Endothelial cell of umbilical vein (primary cell): ENCODE data around the gene LRFN2. TPM values are rescaled to one million over a fixed set of nuclear protein-coding genes. Genes with fewer than 3 reads are reported as not detected.

Source experiments
- BruUV-seq: library from RNA; stranded (reverse); fragments of 400-500 nt; replicated peaks from 2 replicates; lab custom pipeline; 2021; lab: Mats Ljungman, UMichigan
- CTCF ChIA-PET: fragments of 300-600, 350-600 bp; sonication (Branson Sonifier 250); formaldehyde crosslinking; loops from one replicate; lab custom pipeline; 2021; ENCODE audit warnings: antibody characterized with exemption, inconsistent platforms; lab: Charles Lee
- POLR2A ChIA-PET: fragments of 300-600, 350-600 bp; sonication (Branson Sonifier 250); formaldehyde crosslinking; loops from one replicate; lab custom pipeline; 2021; ENCODE audit warnings: antibody characterized with exemption, inconsistent platforms; lab: Charles Lee
- DNase-seq: peaks from one replicate; pipeline ENCODE4 v3.0.0-alpha.2; 2011; ENCODE audit warnings: low read depth, low spot score
- FAIRE-seq: peaks from 2 replicates; lab custom pipeline; 2011; peaks lifted over from hg19 to GRCh38; lab: Jason Lieb, UNC
- H2AFZ ChIP-seq: 2 replicates; pipeline ENCODE4 v1.6.0; 2012; ENCODE audit warnings: low read depth, low read length, control low read depth, inconsistent platforms
- H3K27ac ChIP-seq: 2 replicates; pipeline ENCODE4 v1.5.1; 2011; ENCODE audit warnings: low read depth, mild to moderate bottlenecking, control low read depth, low read length, moderate library complexity; ENCODE audit not compliant: insufficient read depth
- H3K27me3 ChIP-seq, 2 experiments: 2 replicates each; pipeline versions ENCODE4 v1.6.0 to v1.6.1; 2011; ENCODE audit warnings: low read length in 2 of 2, mixed read lengths in 1 of 2; ENCODE audit not compliant: control insufficient read depth in 2 of 2, insufficient read depth in 2 of 2
- H3K36me3 ChIP-seq, 2 experiments: 2 replicates in 1 of 2; 3 replicates in 1 of 2; pipeline ENCODE4 v1.5.1; 2011; ENCODE audit warnings: low read length in 2 of 2, mild to moderate bottlenecking in 1 of 2, moderate library complexity in 1 of 2; ENCODE audit not compliant: control insufficient read depth in 2 of 2, insufficient read depth in 2 of 2; ENCODE audit errors: extremely low read depth in 1 of 2
- H3K4me1 ChIP-seq: 3 replicates; pipeline ENCODE4 v1.5.1; 2011; ENCODE audit warnings: mild to moderate bottlenecking, low read length; ENCODE audit not compliant: control insufficient read depth, insufficient read depth; ENCODE audit errors: extremely low read depth
- H3K4me2 ChIP-seq: 2 replicates; pipeline ENCODE4 v1.6.1; 2011; ENCODE audit warnings: low read length, control low read depth, mixed read lengths; ENCODE audit not compliant: insufficient read depth
- H3K4me3 ChIP-seq, 3 experiments: fragments of 200-600 bp in 1 of 3; sonication (generic), shearing (Covaris generic) in 1 of 3; replicated peaks in 1 of 3; 2 replicates each; pipeline ENCODE4 v1.5.1; 2011 to 2016; ENCODE audit warnings: control low read depth in 3 of 3, low read length in 3 of 3, mild to moderate bottlenecking in 2 of 3, inconsistent platforms in 1 of 3, low read depth in 1 of 3, moderate library complexity in 1 of 3; ENCODE audit not compliant: insufficient read depth in 1 of 3
- H3K79me2 ChIP-seq: 2 replicates; pipeline ENCODE4 v1.6.0; 2012; ENCODE audit warnings: low read length, inconsistent platforms; ENCODE audit not compliant: control insufficient read depth, insufficient read depth
- H3K9ac ChIP-seq: replicated peaks from 2 replicates; pipeline ENCODE3; 2011; ENCODE audit warnings: low read length, control low read depth; ENCODE audit not compliant: insufficient read depth; ENCODE audit errors: extremely low read depth
- H3K9me1 ChIP-seq: replicated peaks from 3 replicates; pipeline ENCODE4 v1.6.0; 2011; ENCODE audit warnings: mild to moderate bottlenecking, low read length; ENCODE audit not compliant: control insufficient read depth, insufficient read depth; ENCODE audit errors: extremely low read depth
- H3K9me3 ChIP-seq: replicated peaks from 2 replicates; pipeline ENCODE4 v1.5.1; 2012; ENCODE audit warnings: low read length, inconsistent platforms; ENCODE audit not compliant: control insufficient read depth, insufficient read depth
- H4K20me1 ChIP-seq: replicated peaks from 2 replicates; pipeline ENCODE3; 2011; ENCODE audit warnings: mild to moderate bottlenecking, low read length; ENCODE audit not compliant: control insufficient read depth, insufficient read depth; ENCODE audit errors: extremely low read depth
- EZH2 ChIP-seq: IDR thresholded peaks from 2 replicates; pipeline ENCODE4 v1.6.1; 2012; ENCODE audit warnings: borderline replicate concordance, low read depth, mild to moderate bottlenecking, moderate library complexity, low read length, inconsistent platforms; ENCODE audit not compliant: severe bottlenecking
- FOS ChIP-seq: IDR thresholded peaks from 2 replicates; pipeline ENCODE4 v1.6.1; 2011; ENCODE audit warnings: mild to moderate bottlenecking, low read length, moderate library complexity, borderline replicate concordance; ENCODE audit not compliant: insufficient read depth
- GATA2 ChIP-seq: IDR thresholded peaks from 2 replicates; pipeline ENCODE4 v1.7.0; 2011; ENCODE audit warnings: low read depth, mild to moderate bottlenecking, moderate library complexity, mixed read lengths, low read length; ENCODE audit not compliant: insufficient read length, insufficient read depth
- JUN ChIP-seq: IDR thresholded peaks from 2 replicates; pipeline ENCODE4 v1.6.1; 2011; ENCODE audit warnings: borderline replicate concordance, low read depth; ENCODE audit not compliant: insufficient read length, insufficient read depth
- MAX ChIP-seq: IDR thresholded peaks from 2 replicates; pipeline ENCODE4 v1.6.1; 2011; ENCODE audit not compliant: insufficient read depth, insufficient read length
- MYC ChIP-seq: IDR thresholded peaks from one replicate; pipeline ENCODE4 v1.6.1; 2011; ENCODE audit warnings: mild to moderate bottlenecking, low read depth, low read length
- POLR2A ChIP-seq: IDR thresholded peaks from 2 replicates; pipeline ENCODE4 v1.6.1; 2012; ENCODE audit warnings: low read depth, mild to moderate bottlenecking, control low read depth, low read length
- POLR2AphosphoS5 ChIP-seq: IDR thresholded peaks from 2 replicates; pipeline ENCODE4 v1.6.1; 2012; ENCODE audit warnings: low read depth, mild to moderate bottlenecking, control low read depth, low read length, moderate library complexity; ENCODE audit not compliant: insufficient read depth
- dilution Hi-C: fragments of 300-500 bp; cut with MboI; formaldehyde crosslinking; loops from one replicate; pipeline ENCODE4 v1.15.0; 2019; ENCODE audit warnings: low sequenced_read_pairs; ENCODE audit not compliant: extremely low pct_ligation_motif_present
- intact Hi-C: fragments of 100-400 bp; cut with micrococcal nuclease; formaldehyde crosslinking; loops from one replicate; pipeline ENCODE4 v1.10.0; 2022
- polyA plus RNA-seq, 4 experiments: library from polyadenylated mRNA; depleted of rRNA in 3 of 4; stranded (reverse) in 3 of 4; unstranded in 1 of 4; fragments of >200 nt; gene quantifications; 2 replicates each; pipeline versions ENCODE4 v1.2.1 to v1.2.3, GENCODE V29; 2011 to 2012; ENCODE audit warnings: missing spikeins in 1 of 4
- total RNA-seq: library from RNA; stranded (reverse); gene quantifications from 2 replicates; pipeline ENCODE4 v1.2.3, GENCODE V29; 2021
- TF ChIP-seq, protein P1 (sequence below), 2 donors: IDR thresholded peaks; 1 replicate in 1 of 2; 2 replicates in 1 of 2; pipeline ENCODE4 v1.5.1; 2011; ENCODE audit warnings: low read length in 2 of 2, mild to moderate bottlenecking in 2 of 2, moderate library complexity in 2 of 2, control low read depth in 1 of 2, inconsistent platforms in 1 of 2, low read depth in 1 of 2; ENCODE audit not compliant: insufficient read depth in 1 of 2; ENCODE audit errors: extremely low read depth in 1 of 2

The LRFN2 gene
- total and polyA plus RNA-seq, 2 donors (not counting 3 experiments of a cell fraction or from before 2014, with no cell fraction given): not detected

DNA sequence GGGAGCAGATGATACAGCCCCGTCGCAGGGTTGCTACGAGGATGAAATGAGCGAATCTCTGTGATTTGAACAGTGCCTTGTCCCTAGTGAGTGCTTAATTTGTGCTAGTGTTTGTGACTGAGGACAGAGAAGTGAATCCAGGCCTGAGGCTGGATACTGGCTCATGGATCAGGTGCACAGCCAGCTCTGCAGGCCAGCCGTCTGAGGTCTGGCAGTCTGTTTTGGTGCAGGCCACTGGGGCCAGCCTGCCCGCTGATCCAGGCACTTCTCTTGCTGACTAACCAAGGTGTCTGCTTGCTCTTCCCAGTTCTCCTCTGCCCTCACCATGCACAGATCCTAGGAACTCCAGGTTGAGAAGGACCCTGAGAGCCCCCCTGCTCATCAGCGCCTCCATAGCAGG is 181.0 kb downstream of the LRFN2 start:
- Histone ChIP-seq H3K27me3 (no peaks in the 10 kb centered on the region), H3K9ac (no peak overlapping the region), H3K27ac (no peak overlapping the region), H2AFZ (no peak overlapping the region), H4K20me1 (no peaks in the 10 kb centered on the region), H3K9me3 (no peaks in the 10 kb centered on the region), H3K79me2 (no peaks in the 10 kb centered on the region), H3K4me1 (no peaks in the 10 kb centered on the region), H3K36me3 (no peaks in the 10 kb centered on the region), H3K9me1 (no peaks in the 10 kb centered on the region), H3K4me3 (no peak overlapping the region), H3K4me2 (no peak overlapping the region)
- no TSS peak for BruUV-seq
- DNase-seq: no peak
- ChIA-PET POLR2A (no interaction called here), CTCF (no interaction called here)
- TF ChIP-seq, protein P1, sequence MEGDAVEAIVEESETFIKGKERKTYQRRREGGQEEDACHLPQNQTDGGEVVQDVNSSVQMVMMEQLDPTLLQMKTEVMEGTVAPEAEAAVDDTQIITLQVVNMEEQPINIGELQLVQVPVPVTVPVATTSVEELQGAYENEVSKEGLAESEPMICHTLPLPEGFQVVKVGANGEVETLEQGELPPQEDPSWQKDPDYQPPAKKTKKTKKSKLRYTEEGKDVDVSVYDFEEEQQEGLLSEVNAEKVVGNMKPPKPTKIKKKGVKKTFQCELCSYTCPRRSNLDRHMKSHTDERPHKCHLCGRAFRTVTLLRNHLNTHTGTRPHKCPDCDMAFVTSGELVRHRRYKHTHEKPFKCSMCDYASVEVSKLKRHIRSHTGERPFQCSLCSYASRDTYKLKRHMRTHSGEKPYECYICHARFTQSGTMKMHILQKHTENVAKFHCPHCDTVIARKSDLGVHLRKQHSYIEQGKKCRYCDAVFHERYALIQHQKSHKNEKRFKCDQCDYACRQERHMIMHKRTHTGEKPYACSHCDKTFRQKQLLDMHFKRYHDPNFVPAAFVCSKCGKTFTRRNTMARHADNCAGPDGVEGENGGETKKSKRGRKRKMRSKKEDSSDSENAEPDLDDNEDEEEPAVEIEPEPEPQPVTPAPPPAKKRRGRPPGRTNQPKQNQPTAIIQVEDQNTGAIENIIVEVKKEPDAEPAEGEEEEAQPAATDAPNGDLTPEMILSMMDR (IDR thresholded peaks at IDR 0.05; ENCODE audit: extremely low read depth in 1 of 2, insufficient read depth in 1 of 2, low read depth in 1 of 2, low read length in 2 of 2): no peak
- no peak for TF ChIP-seq EZH2
- no peak for TF ChIP-seq POLR2A
- TF ChIP-seq MAX: no peak
- TF ChIP-seq FOS: no peak
- TF ChIP-seq JUN: no peak
- TF ChIP-seq POLR2AphosphoS5: no peak
- TF ChIP-seq GATA2: no peak
- TF ChIP-seq MYC: no peak
- intact Hi-C loops: no loop called here
- dilution Hi-C loops: no loop called here
- FAIRE-seq: no peak
